ENCODE results near the gene CDYL2.

GRCh38 chr16:80684136-80684765, 120.1 kb downstream of the CDYL2 start:
- TF ChIP-seq CTCF (IDR thresholded peaks at IDR 0.05) (no peak), POLR2A (IDR thresholded peaks at IDR 0.05) (no peak), POLR2AphosphoS5 (IDR thresholded peaks at IDR 0.05) (no peak)
